ENCODE results near the gene ARSB.

- no peak for TF ChIP-seq CTCF (IDR thresholded peaks at IDR 0.05)
- TF ChIP-seq POLR2A (IDR thresholded peaks at IDR 0.05) = no peak
Measured at GRCh38 chr5:78821536-78822021, 163.5 kb downstream of the ARSB start.
